Measurements from ENCODE around the gene FHAD1. TPM values are rescaled to one million over a fixed set of nuclear protein-coding genes. Genes with fewer than 3 reads are reported as not detected.

The FHAD1 gene
- total RNA-seq, 1 donor from 2014 or later: not detected

DNA sequence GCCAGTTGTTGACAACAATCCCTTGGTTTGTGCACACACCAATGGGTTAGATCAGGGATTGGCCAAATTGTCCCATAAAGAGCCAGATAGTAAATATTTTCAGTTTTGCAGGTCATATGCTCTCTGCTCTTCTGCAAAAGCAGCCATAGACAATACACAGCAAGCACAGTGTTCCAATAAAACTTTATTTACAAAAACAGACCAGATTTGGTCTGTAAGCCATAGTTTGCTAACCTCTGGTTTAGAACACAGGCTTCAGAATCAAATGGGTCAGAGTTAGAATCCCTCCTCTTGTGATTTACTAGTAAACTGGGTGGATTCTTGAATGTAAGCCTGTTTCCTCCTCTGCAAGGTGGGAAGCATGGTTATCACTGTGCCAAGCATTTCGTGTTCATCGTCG lies 97.4 kb downstream of the FHAD1 start:
- H3K4me1 ChIP-seq: peaks cover 33% of the 10 kb centered on the region
- no peaks in the 10 kb centered on the region for H3K27me3 ChIP-seq
- intact Hi-C loops (cut with DNase I): no loop called here
- H3K27ac ChIP-seq: peak overlapping the region; percentile 15
- no peaks in the 10 kb centered on the region for H3K9me3 ChIP-seq
- no peaks in the 10 kb centered on the region for H3K36me3 ChIP-seq
- no peak for DNase-seq (ENCODE audit: extremely low spot score in 2 of 2)
- TF ChIP-seq, protein P1, sequence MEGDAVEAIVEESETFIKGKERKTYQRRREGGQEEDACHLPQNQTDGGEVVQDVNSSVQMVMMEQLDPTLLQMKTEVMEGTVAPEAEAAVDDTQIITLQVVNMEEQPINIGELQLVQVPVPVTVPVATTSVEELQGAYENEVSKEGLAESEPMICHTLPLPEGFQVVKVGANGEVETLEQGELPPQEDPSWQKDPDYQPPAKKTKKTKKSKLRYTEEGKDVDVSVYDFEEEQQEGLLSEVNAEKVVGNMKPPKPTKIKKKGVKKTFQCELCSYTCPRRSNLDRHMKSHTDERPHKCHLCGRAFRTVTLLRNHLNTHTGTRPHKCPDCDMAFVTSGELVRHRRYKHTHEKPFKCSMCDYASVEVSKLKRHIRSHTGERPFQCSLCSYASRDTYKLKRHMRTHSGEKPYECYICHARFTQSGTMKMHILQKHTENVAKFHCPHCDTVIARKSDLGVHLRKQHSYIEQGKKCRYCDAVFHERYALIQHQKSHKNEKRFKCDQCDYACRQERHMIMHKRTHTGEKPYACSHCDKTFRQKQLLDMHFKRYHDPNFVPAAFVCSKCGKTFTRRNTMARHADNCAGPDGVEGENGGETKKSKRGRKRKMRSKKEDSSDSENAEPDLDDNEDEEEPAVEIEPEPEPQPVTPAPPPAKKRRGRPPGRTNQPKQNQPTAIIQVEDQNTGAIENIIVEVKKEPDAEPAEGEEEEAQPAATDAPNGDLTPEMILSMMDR (IDR thresholded peaks at IDR 0.05): no peak
- TF ChIP-seq POLR2AphosphoS5 (IDR thresholded peaks at IDR 0.05; ENCODE audit: insufficient read depth in 1 of 2, low read depth in 1 of 2) (no peak), POLR2A (IDR thresholded peaks at IDR 0.05) (no peak)
- no peak overlapping the region for H3K4me3 ChIP-seq

DNA sequence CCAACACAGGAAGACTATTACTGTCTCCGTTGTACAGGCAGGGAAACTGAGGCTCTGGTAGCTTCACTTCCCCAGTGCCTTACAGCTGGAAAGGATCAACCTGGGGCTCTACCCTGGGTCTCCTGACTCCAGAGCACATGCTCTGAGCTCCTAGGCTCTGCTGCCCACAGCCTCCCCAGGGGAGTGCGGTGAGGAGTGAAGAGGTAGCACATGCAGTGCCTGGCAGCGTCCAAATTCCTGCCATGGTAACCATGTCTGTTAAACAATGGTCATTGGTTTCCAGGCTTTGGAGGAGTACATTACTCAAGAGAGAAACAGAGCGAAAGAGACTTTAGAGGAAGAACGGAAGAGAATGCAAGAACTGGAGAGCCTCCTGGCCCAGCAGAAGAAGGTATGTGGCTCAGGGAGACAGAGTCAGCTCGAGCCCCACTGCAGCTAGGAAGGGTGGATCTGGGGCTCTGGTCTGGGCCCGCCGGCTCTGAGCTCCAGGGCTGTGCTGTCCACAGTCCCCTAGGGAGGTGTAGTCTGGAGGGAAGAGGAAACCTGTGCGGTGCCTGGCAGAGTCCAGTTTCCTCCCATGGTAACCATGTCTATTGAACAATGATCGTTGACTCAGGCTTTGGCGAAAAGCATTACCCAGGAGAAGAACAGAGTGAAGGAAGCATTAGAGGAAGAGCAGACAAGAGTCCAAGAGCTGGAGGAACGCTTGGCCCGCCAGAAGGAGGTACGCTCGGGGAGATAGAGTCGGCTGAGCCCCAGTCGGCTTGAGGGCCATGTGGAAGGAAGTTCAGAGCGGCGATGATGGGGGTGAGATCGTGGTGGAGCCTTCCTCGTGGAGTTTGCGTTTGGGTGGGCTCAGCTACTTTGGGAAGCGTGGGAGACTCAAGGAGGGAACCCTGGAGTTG lies 98.0 kb downstream of the FHAD1 start:
- Histone ChIP-seq H3K4me1 (peaks cover 33% of the 10 kb centered on the region), H3K9me3 (no peaks in the 10 kb centered on the region), H3K27me3 (no peaks in the 10 kb centered on the region), H3K4me3 (no peak overlapping the region), H3K27ac (no peak overlapping the region), H3K36me3 (no peaks in the 10 kb centered on the region)
- TF ChIP-seq, protein P1 (IDR thresholded peaks at IDR 0.05): no peak
- TF ChIP-seq POLR2AphosphoS5 (IDR thresholded peaks at IDR 0.05; ENCODE audit: insufficient read depth in 1 of 2, low read depth in 1 of 2): no peak
- TF ChIP-seq POLR2A (IDR thresholded peaks at IDR 0.05): no peak
- intact Hi-C loops (cut with DNase I): no loop called here
- DNase-seq (ENCODE audit: extremely low spot score in 2 of 2): no peak

DNA sequence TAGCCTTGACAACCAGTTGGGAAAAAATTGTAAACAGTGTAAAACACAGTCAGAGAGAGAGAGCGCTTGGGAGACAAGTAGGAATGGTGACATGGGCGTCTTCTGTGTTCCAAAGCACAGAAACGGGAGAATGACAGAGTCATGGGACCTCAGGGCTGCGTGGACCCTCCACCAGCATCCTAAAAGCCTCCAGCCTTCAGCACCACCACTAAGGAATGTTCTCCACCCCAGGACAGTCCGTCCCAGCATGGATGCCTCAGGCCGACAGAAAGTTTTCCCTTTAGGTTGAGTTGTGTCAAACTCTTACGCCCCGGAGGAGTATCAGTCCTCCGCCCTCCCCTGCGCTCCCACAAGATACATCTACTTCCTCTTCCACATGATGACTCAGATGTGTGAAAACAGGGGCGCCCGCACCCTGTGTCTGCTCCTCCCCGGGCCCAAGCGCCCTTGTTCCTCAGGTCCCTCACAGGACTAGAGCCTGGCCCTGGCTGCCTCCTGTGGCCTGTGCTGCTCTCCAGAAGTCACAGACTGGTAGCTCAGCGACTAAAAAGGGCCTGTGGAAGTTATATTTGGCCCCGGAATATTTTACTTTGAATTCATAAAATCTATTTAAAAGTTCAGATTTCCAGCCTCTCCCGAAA lies 98.8 kb downstream of the FHAD1 start:
- no peak for DNase-seq (ENCODE audit: extremely low spot score in 2 of 2)
- Histone ChIP-seq H3K27ac (peak overlapping the region; percentile 7), H3K4me3 (no peak overlapping the region), H3K27me3 (no peaks in the 10 kb centered on the region), H3K9me3 (no peaks in the 10 kb centered on the region), H3K4me1 (peaks cover 35% of the 10 kb centered on the region), H3K36me3 (no peaks in the 10 kb centered on the region)
- TF ChIP-seq POLR2A (IDR thresholded peaks at IDR 0.05): no peak
- TF ChIP-seq POLR2AphosphoS5 (IDR thresholded peaks at IDR 0.05; ENCODE audit: insufficient read depth in 1 of 2, low read depth in 1 of 2): peak; percentile 26 to 56
- intact Hi-C loops (cut with DNase I): no loop called here

DNA sequence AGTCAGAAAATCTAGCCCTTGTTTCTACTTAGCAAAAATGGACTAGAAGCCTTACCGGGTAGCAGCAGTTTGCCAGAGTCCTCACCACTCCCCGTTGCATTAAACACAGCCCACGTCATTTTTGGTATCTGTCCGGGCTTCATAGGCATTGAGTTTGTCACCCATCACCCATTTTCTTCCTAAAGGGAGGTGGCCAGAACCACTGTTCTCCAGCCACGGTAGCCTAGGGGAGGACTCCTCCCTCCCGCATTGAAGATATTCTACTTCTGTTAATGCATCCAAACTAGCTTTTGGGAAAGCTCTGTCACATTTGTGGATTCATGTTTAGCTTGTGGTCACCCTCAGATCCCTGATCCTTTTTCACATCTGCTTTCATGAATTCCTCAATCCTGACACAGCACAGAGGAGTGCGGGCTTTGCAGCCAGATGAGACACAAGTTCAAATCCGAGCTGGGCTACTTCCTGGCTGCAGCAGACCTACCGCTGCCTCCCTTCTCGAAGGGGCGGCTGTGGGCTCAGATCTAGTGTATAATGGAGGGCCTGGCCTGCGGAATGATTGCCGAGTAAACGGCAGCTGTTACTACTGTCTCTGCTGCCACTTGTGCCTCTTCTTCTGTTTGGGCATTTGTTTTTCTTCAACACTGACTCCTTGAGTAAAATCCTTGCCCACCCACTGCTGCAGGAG lies 99.5 kb downstream of the FHAD1 start:
- TF ChIP-seq, protein P1 (IDR thresholded peaks at IDR 0.05): no peak
- TF ChIP-seq POLR2AphosphoS5 (IDR thresholded peaks at IDR 0.05; ENCODE audit: insufficient read depth in 1 of 2, low read depth in 1 of 2) (no peak), POLR2A (IDR thresholded peaks at IDR 0.05) (no peak)
- Histone ChIP-seq H3K4me3 (no peak overlapping the region), H3K9me3 (no peaks in the 10 kb centered on the region), H3K36me3 (no peaks in the 10 kb centered on the region), H3K27ac (peak overlapping the region; percentile 7), H3K4me1 (peaks cover 35% of the 10 kb centered on the region), H3K27me3 (no peaks in the 10 kb centered on the region)
- no peak for DNase-seq (ENCODE audit: extremely low spot score in 2 of 2)
- intact Hi-C loops (cut with DNase I): no loop called here

DNA sequence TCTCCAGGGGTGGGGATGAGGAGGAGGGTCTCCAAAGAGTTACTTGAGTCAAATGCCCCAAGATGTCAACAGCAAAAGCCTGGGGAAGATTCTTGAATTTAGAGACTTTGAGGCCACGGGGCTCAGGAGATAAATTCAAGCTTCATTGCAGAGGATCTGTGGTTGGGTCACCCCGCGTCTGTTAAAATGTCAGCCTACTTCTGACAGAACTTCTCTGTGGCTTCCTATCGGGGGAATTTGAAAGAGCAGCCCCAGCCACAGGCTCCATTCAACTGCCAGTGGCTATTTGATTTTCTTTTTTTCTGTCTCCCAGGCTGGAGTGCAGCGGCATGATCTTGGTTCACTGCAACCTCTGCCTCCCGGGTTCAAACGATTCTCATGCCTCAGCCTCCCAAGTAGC lies 100.2 kb downstream of the FHAD1 start:
- intact Hi-C loops (cut with DNase I): no loop called here
- Histone ChIP-seq H3K4me3 (no peak overlapping the region), H3K4me1 (peaks cover 33% of the 10 kb centered on the region), H3K36me3 (no peaks in the 10 kb centered on the region), H3K27ac (no peak overlapping the region), H3K9me3 (no peaks in the 10 kb centered on the region), H3K27me3 (no peaks in the 10 kb centered on the region)
- no peak for DNase-seq (ENCODE audit: extremely low spot score in 2 of 2)
- no peak for TF ChIP-seq POLR2A (IDR thresholded peaks at IDR 0.05)
- TF ChIP-seq, protein P1 (IDR thresholded peaks at IDR 0.05): no peak
- no peak for TF ChIP-seq POLR2AphosphoS5 (IDR thresholded peaks at IDR 0.05; ENCODE audit: insufficient read depth in 1 of 2, low read depth in 1 of 2)
